ENCODE results near the gene FAM76B. TPM values are rescaled to one million over a fixed set of nuclear protein-coding genes. Genes with fewer than 3 reads are reported as not detected.

Gene FAM76B
- 93.3 TPM for total RNA-seq

GRCh38 chr11:95789506-95790122 lies at the start of gene FAM76B:
Gene FAM76B (minus strand): TSS chr11:95789782. CDS start chr11:95789478, 304 bp downstream.

GRCh38 chr11:95790123-95790932 lies 746 bp upstream of the FAM76B start, which contains the start of gene CEP57:
Gene CEP57 (plus strand): TSS chr11:95790498. CDS start chr11:95790699, 201 bp downstream.

Other genes with a start within 250 kb of the FAM76B start
- 132 TPM for gene CEP57, start 716 bp upstream of the FAM76B start, total RNA-seq
- gene MTMR2, start 134.3 kb upstream of the FAM76B start, total RNA-seq, result 31.0 TPM

Data from parietal lobe (tissue), 1 donor.